ENCODE data around the gene SNAP91.

Gene SNAP91

GRCh38 chr6:83510791-83511190 is 198.1 kb downstream of the SNAP91 start:
- TF ChIP-seq CTCF (conservative IDR thresholded peaks at IDR 0.05; ENCODE audit: low read depth, low read length), result no peak
- H3K4me3 ChIP-seq (ENCODE audit: low read depth, low read length), result no peak overlapping the region
- no peak for DNase-seq (ENCODE audit: low read depth)

- H3K4me3 ChIP-seq (ENCODE audit: low read depth, low read length), result no peak overlapping the region
- peak; percentile 7 for DNase-seq (ENCODE audit: low read depth)
- TF ChIP-seq CTCF (conservative IDR thresholded peaks at IDR 0.05; ENCODE audit: low read depth, low read length), result no peak
These were observed 199.5 kb downstream of the SNAP91 start for GRCh38 chr6:83509441-83509840.

GRCh38 chr6:83505356-83505755 is 203.5 kb downstream of the SNAP91 start:
- DNase-seq (ENCODE audit: low read depth), result no peak
- H3K4me3 ChIP-seq (ENCODE audit: low read depth, low read length), result no peak overlapping the region
- no peak for TF ChIP-seq CTCF (conservative IDR thresholded peaks at IDR 0.05; ENCODE audit: low read depth, low read length)

All from choroid plexus epithelial cell (primary cell).